T-cell (primary cell): ENCODE data around the gene ARMC8. TPM values are rescaled to one million over a fixed set of nuclear protein-coding genes. Genes with fewer than 3 reads are reported as not detected.

Experiments used
- ATAC-seq, 4 experiments: fragments of 200-7000 bp in 3 of 4; fragments of 150-1000 bp in 1 of 4; cut with Tn5 transposase; replicated peaks in 1 of 4; 1 replicate in 3 of 4; 2 replicates in 1 of 4; pipeline ENCODE4 v1.10.0; 2021; ENCODE audit warnings: moderate library complexity in 3 of 4, mild to moderate bottlenecking in 2 of 4, moderate number of reproducible peaks in 1 of 4
- CTCF ChIA-PET, 2 donors: fragments of 300-600 bp; sonication (Branson Sonifier 250); formaldehyde crosslinking; loops; one replicate each; lab custom pipeline; 2022; ENCODE audit warnings: antibody characterized with exemption in 2 of 2; lab: Charles Lee
- POLR2A ChIA-PET, 2 donors: fragments of 300-600 bp; sonication (Branson Sonifier 250); formaldehyde crosslinking; loops; one replicate each; lab custom pipeline; 2022; ENCODE audit warnings: antibody characterized with exemption in 2 of 2; lab: Charles Lee
- DNase-seq, 35 experiments: peaks; one replicate each; pipeline versions ENCODE4 v3.0.0 to v3.0.0-alpha.2; 2013 to 2023
- H3K27ac ChIP-seq: one replicate; pipeline ENCODE4 v1.5.1; 2013; ENCODE audit warnings: low read length
- H3K27me3 ChIP-seq, 2 experiments: replicated peaks in 1 of 2; 1 replicate in 1 of 2; 2 replicates in 1 of 2; pipeline versions ENCODE4 v1.6.1 to v1.7.0; 2013; ENCODE audit warnings: low read length in 1 of 2, mixed read lengths in 1 of 2; ENCODE audit not compliant: control insufficient read depth in 2 of 2, insufficient read depth in 2 of 2; ENCODE audit errors: extremely low read depth in 1 of 2
- H3K36me3 ChIP-seq, 2 donors: 1 replicate in 1 of 2; 2 replicates in 1 of 2; pipeline versions ENCODE4 v1.6.1 to v1.7.0; 2013; ENCODE audit warnings: low read length in 1 of 2; ENCODE audit not compliant: control insufficient read depth in 2 of 2, insufficient read depth in 1 of 2; ENCODE audit errors: extremely low read depth in 1 of 2
- H3K4me1 ChIP-seq, 2 experiments: 1 replicate in 1 of 2; 2 replicates in 1 of 2; pipeline versions ENCODE4 v1.6.1 to v1.7.0; 2013; ENCODE audit warnings: low read length in 2 of 2, mixed read lengths in 1 of 2; ENCODE audit not compliant: insufficient read depth in 2 of 2, control insufficient read depth in 1 of 2; ENCODE audit errors: extremely low read depth in 1 of 2
- H3K4me3 ChIP-seq, 2 donors: 1 replicate in 1 of 2; 2 replicates in 1 of 2; pipeline versions ENCODE4 v1.5.1 to v1.7.0; 2013; ENCODE audit warnings: mild to moderate bottlenecking in 2 of 2, low read length in 1 of 2, moderate library complexity in 1 of 2; ENCODE audit not compliant: control insufficient read depth in 1 of 2; ENCODE audit errors: extremely low read depth in 1 of 2
- H3K9me3 ChIP-seq: 2 replicates; pipeline ENCODE4 v1.7.0; 2013
- H3K27ac Mint-ChIP-seq, 2 donors: one replicate each; pipeline ENCODE4 v1.8.0; 2020 to 2021; ENCODE audit warnings: mild to moderate bottlenecking in 2 of 2, mixed read lengths in 2 of 2
- H3K27me3 Mint-ChIP-seq, 2 donors: one replicate each; pipeline ENCODE4 v1.8.0; 2021 to 2022; ENCODE audit warnings: mixed read lengths in 2 of 2
- H3K36me3 Mint-ChIP-seq: one replicate; pipeline ENCODE4 v1.8.0; 2021; ENCODE audit warnings: mixed read lengths
- H3K4me1 Mint-ChIP-seq, 3 donors: one replicate each; pipeline ENCODE4 v1.8.0; 2020 to 2022; ENCODE audit warnings: mixed read lengths in 3 of 3, mild to moderate bottlenecking in 1 of 3
- H3K4me3 Mint-ChIP-seq, 3 donors: one replicate each; pipeline ENCODE4 v1.8.0; 2020 to 2022; ENCODE audit warnings: mild to moderate bottlenecking in 3 of 3, mixed read lengths in 3 of 3, moderate library complexity in 3 of 3
- H3K9me3 Mint-ChIP-seq, 3 donors: one replicate each; pipeline ENCODE4 v1.8.0; 2020 to 2022; ENCODE audit warnings: mixed read lengths in 3 of 3
- WGBS: methylation state at CpG from one replicate; pipeline ENCODE4 v1.1.5; 2013; ENCODE audit warnings: missing lambda C conversion rate; ENCODE audit not compliant: insufficient coverage; 5-methylcytosine and 5-hydroxymethylcytosine counted together
- total RNA-seq, 35 experiments: library from RNA in 6 of 35; stranded (reverse) in 6 of 35; fragments of 120-200 nt in 1 of 35; gene quantifications; one replicate each; pipeline versions ENCODE4 v1.2.1 to v1.2.4 and lab custom pipeline; 2013 to 2026

ARMC8 gene
- total RNA-seq, 5 donors from 2014 or later (not counting 1 experiment from before 2014, with no cell fraction given): 55.0 to 79.8 (median 58.6) TPM

- Histone ChIP-seq H3K9me3 (no peaks in the 10 kb centered on the region), H3K4me3 (no peak overlapping the region), H3K36me3 (peaks cover 4 to 7% of the 10 kb centered on the region in 2 donors), H3K4me1 (no peaks in the 10 kb centered on the region), H3K27me3 (no peaks in the 10 kb centered on the region), H3K27ac (no peak overlapping the region)
- H3K27ac Mint-ChIP-seq: no peak overlapping the region
- ChIA-PET POLR2A (interaction anchor here in 1 of 2 donors (0.6 kb wide), 1 partner anchor 585 kb away, joined by 6 read pairs; no protein-coding TSS in a partner anchor), CTCF (interaction anchor here in 1 of 2 donors (0.9 kb wide), 1 partner anchor 9 kb away, joined by 3 read pairs; no protein-coding TSS in a partner anchor)
- no peaks in the 10 kb centered on the region for H3K4me1 Mint-ChIP-seq
- H3K9me3 Mint-ChIP-seq: no peaks in the 10 kb centered on the region
- H3K27me3 Mint-ChIP-seq: no peaks in the 10 kb centered on the region
- peaks cover 34% of the 10 kb centered on the region for H3K36me3 Mint-ChIP-seq
- no peak overlapping the region for H3K4me3 Mint-ChIP-seq
- ATAC-seq (no peak), DNase-seq (no peak)
- 100% methylated on average over 3 of the region's 4 CpGs for WGBS
Observed at GRCh38 chr3:138259126-138259525, 72.0 kb downstream of the ARMC8 start.

GRCh38 chr3:138260611-138261010, 73.5 kb downstream of the ARMC8 start:
- no peaks in the 10 kb centered on the region for H3K27me3 Mint-ChIP-seq
- Histone ChIP-seq H3K4me1 (no peaks in the 10 kb centered on the region), H3K36me3 (peaks cover 4 to 20% of the 10 kb centered on the region in 2 donors), H3K27me3 (no peaks in the 10 kb centered on the region), H3K9me3 (no peaks in the 10 kb centered on the region), H3K4me3 (no peak overlapping the region), H3K27ac (no peak overlapping the region)
- no peak overlapping the region for H3K27ac Mint-ChIP-seq
- no peaks in the 10 kb centered on the region for H3K4me1 Mint-ChIP-seq
- ATAC-seq: no peak
- CTCF ChIA-PET: no interaction called here
- H3K36me3 Mint-ChIP-seq: peaks cover 40% of the 10 kb centered on the region
- 100% methylated on average over 1 of the region's 1 CpG for WGBS
- H3K4me3 Mint-ChIP-seq: no peak overlapping the region
- no peak for DNase-seq
- POLR2A ChIA-PET: no interaction called here
- H3K9me3 Mint-ChIP-seq: no peaks in the 10 kb centered on the region

GRCh38 chr3:138263104-138263503, 76.0 kb downstream of the ARMC8 start:
- Histone ChIP-seq H3K4me3 (no peak overlapping the region), H3K36me3 (peaks cover 4 to 32% of the 10 kb centered on the region in 2 donors), H3K9me3 (no peaks in the 10 kb centered on the region), H3K4me1 (no peaks in the 10 kb centered on the region), H3K27ac (no peak overlapping the region), H3K27me3 (no peaks in the 10 kb centered on the region)
- no peak for ATAC-seq
- CTCF ChIA-PET: no interaction called here
- Mint-ChIP-seq H3K4me1 (no peaks in the 10 kb centered on the region), H3K9me3 (no peaks in the 10 kb centered on the region), H3K36me3 (peaks cover 51% of the 10 kb centered on the region), H3K4me3 (no peak overlapping the region), H3K27me3 (no peaks in the 10 kb centered on the region), H3K27ac (no peak overlapping the region)
- POLR2A ChIA-PET: no interaction called here
- WGBS: 100% methylated on average over 1 of the region's 2 CpGs
- no peak for DNase-seq

GRCh38 chr3:138265745-138266144, 78.6 kb downstream of the ARMC8 start:
- Histone ChIP-seq H3K36me3 (peaks cover 0 to 40% of the 10 kb centered on the region in 2 donors), H3K9me3 (no peaks in the 10 kb centered on the region), H3K27me3 (no peaks in the 10 kb centered on the region), H3K27ac (no peak overlapping the region), H3K4me3 (no peak overlapping the region), H3K4me1 (no peaks in the 10 kb centered on the region)
- POLR2A ChIA-PET: no interaction called here
- CTCF ChIA-PET: no interaction called here
- no peaks in the 10 kb centered on the region for H3K4me1 Mint-ChIP-seq
- H3K27ac Mint-ChIP-seq: no peak overlapping the region
- no peak for ATAC-seq
- DNase-seq: no peak
- H3K4me3 Mint-ChIP-seq: no peak overlapping the region
- 100% methylated on average over 1 of the region's 1 CpG for WGBS
- H3K27me3 Mint-ChIP-seq: no peaks in the 10 kb centered on the region
- peaks cover 38% of the 10 kb centered on the region for H3K36me3 Mint-ChIP-seq
- no peaks in the 10 kb centered on the region for H3K9me3 Mint-ChIP-seq

- WGBS: no CpG with 5 or more reads among the region's 3 CpGs
- H3K9me3 ChIP-seq: no peaks in the 10 kb centered on the region
- H3K4me1 Mint-ChIP-seq: peaks cover 0 to 2% (median 0%) of the 10 kb centered on the region in 3 donors
- no peak for ATAC-seq
- H3K36me3 ChIP-seq: peaks cover 3 to 49% of the 10 kb centered on the region in 2 donors
- no peak overlapping the region for H3K4me3 Mint-ChIP-seq
- H3K27ac Mint-ChIP-seq: no peak overlapping the region
- POLR2A ChIA-PET: no interaction called here
- no peak overlapping the region for H3K27ac ChIP-seq
- H3K4me1 ChIP-seq: no peaks in the 10 kb centered on the region
- CTCF ChIA-PET: no interaction called here
- DNase-seq: no peak
- H3K27me3 Mint-ChIP-seq: no peaks in the 10 kb centered on the region
- H3K27me3 ChIP-seq: no peaks in the 10 kb centered on the region
- peaks cover 44% of the 10 kb centered on the region for H3K36me3 Mint-ChIP-seq
- H3K9me3 Mint-ChIP-seq: no peaks in the 10 kb centered on the region
- no peak overlapping the region for H3K4me3 ChIP-seq
Observed at GRCh38 chr3:138267083-138267482, 80.0 kb downstream of the ARMC8 start.

GRCh38 chr3:138270245-138270644, 83.1 kb downstream of the ARMC8 start:
- H3K9me3 ChIP-seq: no peaks in the 10 kb centered on the region
- no peaks in the 10 kb centered on the region for H3K9me3 Mint-ChIP-seq
- no peaks in the 10 kb centered on the region for H3K4me1 ChIP-seq
- no peak overlapping the region for H3K27ac Mint-ChIP-seq
- WGBS: no CpG with 5 or more reads among the region's 2 CpGs
- CTCF ChIA-PET: no interaction called here
- peaks cover 0 to 2% (median 0%) of the 10 kb centered on the region in 3 donors for H3K4me1 Mint-ChIP-seq
- DNase-seq (no peak), ATAC-seq (no peak)
- H3K27me3 ChIP-seq: no peaks in the 10 kb centered on the region
- H3K4me3 Mint-ChIP-seq: no peak overlapping the region
- H3K4me3 ChIP-seq: no peak overlapping the region
- no peaks in the 10 kb centered on the region for H3K27me3 Mint-ChIP-seq
- POLR2A ChIA-PET: no interaction called here
- H3K36me3 ChIP-seq: peaks cover 10 to 65% of the 10 kb centered on the region in 2 donors
- no peak overlapping the region for H3K27ac ChIP-seq
- peaks cover 60% of the 10 kb centered on the region for H3K36me3 Mint-ChIP-seq
